ENCODE data around the gene AQP3.

The AQP3 gene

DNA sequence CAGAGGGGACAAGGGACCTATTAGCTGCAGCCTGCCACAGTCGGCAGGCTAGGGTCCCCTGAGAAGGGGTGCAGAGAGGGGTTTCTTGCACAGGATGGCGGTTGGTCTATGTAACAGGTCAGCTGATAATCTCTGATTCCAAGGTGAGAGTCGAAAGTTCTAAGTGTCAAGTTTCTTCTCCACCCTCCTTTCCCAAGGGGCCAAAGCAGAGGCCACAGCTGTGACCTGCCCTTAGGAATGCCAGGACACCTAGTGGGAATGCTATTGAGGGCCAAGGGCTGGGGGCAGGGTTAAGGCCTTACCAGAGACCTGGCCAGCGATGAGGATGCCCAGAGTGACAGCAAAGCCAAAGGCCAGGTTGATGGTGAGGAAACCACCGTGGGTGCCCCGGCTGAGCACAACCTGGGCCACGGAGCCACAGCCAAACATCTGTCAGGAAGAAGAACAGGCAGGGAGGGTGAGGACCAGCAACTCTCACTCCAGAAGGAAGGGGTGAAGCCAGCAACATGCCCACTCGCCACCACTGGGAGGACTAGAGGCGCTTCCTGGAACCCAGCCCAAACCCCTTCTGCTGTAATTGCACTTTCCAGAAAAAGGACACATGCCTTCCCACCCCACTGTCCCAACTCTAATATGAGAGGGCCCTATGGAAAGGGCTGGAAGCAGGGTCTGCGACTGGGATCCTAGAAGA lies 3.8 kb downstream of the AQP3 start:
- H3K4me2 ChIP-seq (ENCODE audit: low read length) = no peak overlapping the region
- no peaks in the 10 kb centered on the region for H3K79me1 ChIP-seq (ENCODE audit: low read length)
- H4K12ac ChIP-seq (ENCODE audit: low read depth, low read length) = no peak overlapping the region
- H3K18ac ChIP-seq (ENCODE audit: low read length) = no peak overlapping the region
- no peaks in the 10 kb centered on the region for H3K9me3 ChIP-seq (ENCODE audit: insufficient read depth, low read depth, low read length)
- H3K14ac ChIP-seq (ENCODE audit: low read length) = no peak overlapping the region
- peaks cover 14 to 20% of the 10 kb centered on the region in 2 experiments for H3K4me1 ChIP-seq (ENCODE audit: control insufficient read depth in 1 of 2, insufficient read depth in 2 of 2, low read length in 2 of 2)
- peaks cover 4% of the 10 kb centered on the region for H3K27me3 ChIP-seq (ENCODE audit: insufficient read depth, low read length)
- H3K36me3 ChIP-seq (ENCODE audit: control insufficient read depth in 1 of 2, insufficient read depth in 2 of 2, low read length in 2 of 2) = no peaks in the 10 kb centered on the region
- no peak overlapping the region for H3K4ac ChIP-seq (ENCODE audit: low read depth, low read length)
- H2BK12ac ChIP-seq (ENCODE audit: low read length) = no peak overlapping the region
- H3K79me2 ChIP-seq (ENCODE audit: control insufficient read depth, insufficient read depth, low read length, poor library complexity) = no peaks in the 10 kb centered on the region
- no peak overlapping the region for H2BK5ac ChIP-seq (ENCODE audit: low read depth, low read length, poor library complexity)
- no peak overlapping the region for H2AK5ac ChIP-seq (ENCODE audit: low read length)
- no peak overlapping the region for H3K27ac ChIP-seq (ENCODE audit: low read depth, low read length)
- H2AFZ ChIP-seq (ENCODE audit: insufficient read depth, low read length, poor library complexity) = no peak overlapping the region
- H4K8ac ChIP-seq (ENCODE audit: low read depth, low read length) = no peak overlapping the region
- DNase-seq = no peak
- no peak overlapping the region for H4K91ac ChIP-seq (ENCODE audit: low read depth, low read length)
- H2BK120ac ChIP-seq (ENCODE audit: insufficient read depth, low read length, poor library complexity) = no peak overlapping the region
- no CpG with 5 or more reads among the region's 10 CpGs for WGBS (ENCODE audit: extremely low coverage, insufficient coverage, insufficient read length)
- no peak overlapping the region for H3K9ac ChIP-seq (ENCODE audit: low read length)
- no peak overlapping the region for H3K23ac ChIP-seq (ENCODE audit: low read length)
- no peak overlapping the region for H3K4me3 ChIP-seq (ENCODE audit: low read depth, low read length)

DNA sequence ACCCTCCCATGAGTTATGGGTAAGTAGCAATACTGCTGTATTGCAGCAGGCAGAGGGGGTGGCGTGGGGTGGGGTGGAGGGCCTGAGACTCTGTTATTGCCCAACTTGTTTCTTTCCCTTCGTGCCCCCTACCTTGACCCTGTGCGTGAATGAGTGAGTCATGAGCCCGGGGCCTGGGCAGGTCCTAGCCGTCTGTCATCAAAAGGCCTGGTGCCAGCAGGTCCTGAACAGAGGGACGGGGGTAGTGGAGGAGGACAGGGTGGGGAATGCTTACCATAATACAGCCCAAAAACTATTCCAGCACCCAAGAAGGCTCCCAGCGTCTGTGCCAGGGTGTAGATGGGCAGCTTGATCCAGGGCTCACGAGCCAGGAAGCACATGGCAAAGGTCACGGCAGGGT lies 4.3 kb downstream of the AQP3 start:
- H3K9ac ChIP-seq (ENCODE audit: low read length) = no peak overlapping the region
- no peaks in the 10 kb centered on the region for H3K36me3 ChIP-seq (ENCODE audit: control insufficient read depth in 1 of 2, insufficient read depth in 2 of 2, low read length in 2 of 2)
- H3K9me3 ChIP-seq (ENCODE audit: insufficient read depth, low read depth, low read length) = no peaks in the 10 kb centered on the region
- no peak overlapping the region for H3K4ac ChIP-seq (ENCODE audit: low read depth, low read length)
- no peak overlapping the region for H4K91ac ChIP-seq (ENCODE audit: low read depth, low read length)
- H2AFZ ChIP-seq (ENCODE audit: insufficient read depth, low read length, poor library complexity) = no peak overlapping the region
- no peak overlapping the region for H3K27ac ChIP-seq (ENCODE audit: low read depth, low read length)
- H3K79me2 ChIP-seq (ENCODE audit: control insufficient read depth, insufficient read depth, low read length, poor library complexity) = no peaks in the 10 kb centered on the region
- no peak overlapping the region for H3K4me2 ChIP-seq (ENCODE audit: low read length)
- H2BK5ac ChIP-seq (ENCODE audit: low read depth, low read length, poor library complexity) = no peak overlapping the region
- H3K79me1 ChIP-seq (ENCODE audit: low read length) = no peaks in the 10 kb centered on the region
- H3K14ac ChIP-seq (ENCODE audit: low read length) = no peak overlapping the region
- H3K27me3 ChIP-seq (ENCODE audit: insufficient read depth, low read length) = peaks cover 3% of the 10 kb centered on the region
- no peak overlapping the region for H2AK5ac ChIP-seq (ENCODE audit: low read length)
- WGBS (ENCODE audit: extremely low coverage, insufficient coverage, insufficient read length) = no CpG with 5 or more reads among the region's 9 CpGs
- H4K12ac ChIP-seq (ENCODE audit: low read depth, low read length) = no peak overlapping the region
- no peak overlapping the region for H3K18ac ChIP-seq (ENCODE audit: low read length)
- no peak overlapping the region for H4K8ac ChIP-seq (ENCODE audit: low read depth, low read length)
- peak; percentile 55 to 66 for DNase-seq
- H3K4me3 ChIP-seq (ENCODE audit: low read depth, low read length) = no peak overlapping the region
- no peak overlapping the region for H2BK12ac ChIP-seq (ENCODE audit: low read length)
- H3K4me1 ChIP-seq (ENCODE audit: control insufficient read depth in 1 of 2, insufficient read depth in 2 of 2, low read length in 2 of 2) = peaks cover 14 to 20% of the 10 kb centered on the region in 2 experiments
- H3K23ac ChIP-seq (ENCODE audit: low read length) = no peak overlapping the region
- no peak overlapping the region for H2BK120ac ChIP-seq (ENCODE audit: insufficient read depth, low read length, poor library complexity)

DNA sequence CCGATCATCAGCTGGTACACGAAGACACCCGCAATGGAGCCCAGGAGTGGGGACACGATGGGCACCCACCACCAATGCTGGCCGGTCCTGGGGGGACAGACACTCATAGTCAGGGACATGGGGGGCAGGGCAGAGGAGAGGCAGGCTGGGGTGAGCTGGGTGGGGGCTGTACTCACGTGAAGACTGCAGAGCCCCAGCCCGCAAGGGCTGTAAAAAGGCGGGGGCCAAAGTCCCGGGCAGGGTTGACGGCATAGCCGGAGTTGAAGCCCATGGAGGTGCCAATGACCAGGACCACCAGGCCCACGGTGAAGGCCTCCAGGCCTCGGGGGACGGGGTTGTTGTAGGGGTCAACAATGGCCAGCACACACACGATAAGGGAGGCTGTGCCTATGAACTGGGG lies 5.3 kb downstream of the AQP3 start:
- H4K12ac ChIP-seq (ENCODE audit: low read depth, low read length) = no peak overlapping the region
- no peaks in the 10 kb centered on the region for H3K79me2 ChIP-seq (ENCODE audit: control insufficient read depth, insufficient read depth, low read length, poor library complexity)
- H3K18ac ChIP-seq (ENCODE audit: low read length) = no peak overlapping the region
- WGBS (ENCODE audit: extremely low coverage, insufficient coverage, insufficient read length) = no CpG with 5 or more reads among the region's 15 CpGs
- H3K14ac ChIP-seq (ENCODE audit: low read length) = no peak overlapping the region
- DNase-seq = no peak
- no peak overlapping the region for H4K8ac ChIP-seq (ENCODE audit: low read depth, low read length)
- H3K27ac ChIP-seq (ENCODE audit: low read depth, low read length) = no peak overlapping the region
- no peaks in the 10 kb centered on the region for H3K79me1 ChIP-seq (ENCODE audit: low read length)
- H3K4ac ChIP-seq (ENCODE audit: low read depth, low read length) = no peak overlapping the region
- H3K36me3 ChIP-seq (ENCODE audit: control insufficient read depth in 1 of 2, insufficient read depth in 2 of 2, low read length in 2 of 2) = no peaks in the 10 kb centered on the region
- no peaks in the 10 kb centered on the region for H3K9me3 ChIP-seq (ENCODE audit: insufficient read depth, low read depth, low read length)
- no peak overlapping the region for H2AFZ ChIP-seq (ENCODE audit: insufficient read depth, low read length, poor library complexity)
- H3K23ac ChIP-seq (ENCODE audit: low read length) = no peak overlapping the region
- H3K4me2 ChIP-seq (ENCODE audit: low read length) = no peak overlapping the region
- peak overlapping the region; percentile 13 for H4K91ac ChIP-seq (ENCODE audit: low read depth, low read length)
- no peak overlapping the region for H2BK5ac ChIP-seq (ENCODE audit: low read depth, low read length, poor library complexity)
- H2AK5ac ChIP-seq (ENCODE audit: low read length) = peak overlapping the region; percentile 15
- no peak overlapping the region for H3K4me3 ChIP-seq (ENCODE audit: low read depth, low read length)
- H2BK120ac ChIP-seq (ENCODE audit: insufficient read depth, low read length, poor library complexity) = no peak overlapping the region
- no peak overlapping the region for H2BK12ac ChIP-seq (ENCODE audit: low read length)
- H3K27me3 ChIP-seq (ENCODE audit: insufficient read depth, low read length) = no peaks in the 10 kb centered on the region
- peaks cover 12 to 18% of the 10 kb centered on the region in 2 experiments for H3K4me1 ChIP-seq (ENCODE audit: control insufficient read depth in 1 of 2, insufficient read depth in 2 of 2, low read length in 2 of 2)
- H3K9ac ChIP-seq (ENCODE audit: low read length) = no peak overlapping the region

DNA sequence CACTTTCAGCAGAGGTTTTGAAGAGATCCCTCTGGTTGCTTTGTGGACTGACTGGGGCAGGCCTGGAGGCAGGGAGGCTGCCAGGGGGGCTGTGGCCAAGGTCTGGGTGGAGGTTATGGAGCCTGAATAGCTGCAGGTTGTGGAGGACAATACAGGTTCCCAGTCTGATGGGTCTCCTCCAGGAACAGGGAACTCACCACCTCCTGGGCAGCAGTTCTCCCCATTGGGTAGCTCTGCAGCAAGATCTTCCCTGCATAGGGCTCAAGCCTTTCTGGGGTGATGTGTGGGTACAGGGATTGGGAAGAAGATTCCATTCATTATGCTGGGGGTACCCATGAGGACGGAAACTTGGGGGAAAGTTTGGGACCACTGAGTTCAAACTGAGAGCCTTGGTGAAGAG lies 6.8 kb downstream of the AQP3 start:
- Histone ChIP-seq H4K8ac (ENCODE audit: low read depth, low read length) (no peak overlapping the region), H3K14ac (ENCODE audit: low read length) (no peak overlapping the region), H2AFZ (ENCODE audit: insufficient read depth, low read length, poor library complexity) (no peak overlapping the region), H2BK12ac (ENCODE audit: low read length) (no peak overlapping the region), H3K23ac (ENCODE audit: low read length) (no peak overlapping the region), H3K36me3 (ENCODE audit: control insufficient read depth in 1 of 2, insufficient read depth in 2 of 2, low read length in 2 of 2) (no peaks in the 10 kb centered on the region), H3K4me2 (ENCODE audit: low read length) (no peak overlapping the region), H2AK5ac (ENCODE audit: low read length) (no peak overlapping the region), H3K9ac (ENCODE audit: low read length) (no peak overlapping the region), H3K4me1 (ENCODE audit: control insufficient read depth in 1 of 2, insufficient read depth in 2 of 2, low read length in 2 of 2) (peaks cover 22 to 23% of the 10 kb centered on the region in 2 experiments), H4K91ac (ENCODE audit: low read depth, low read length) (no peak overlapping the region), H3K27ac (ENCODE audit: low read depth, low read length) (no peak overlapping the region), H3K27me3 (ENCODE audit: insufficient read depth, low read length) (no peaks in the 10 kb centered on the region), H3K9me3 (ENCODE audit: insufficient read depth, low read depth, low read length) (no peaks in the 10 kb centered on the region), H3K79me1 (ENCODE audit: low read length) (no peaks in the 10 kb centered on the region), H2BK5ac (ENCODE audit: low read depth, low read length, poor library complexity) (no peak overlapping the region), H2BK120ac (ENCODE audit: insufficient read depth, low read length, poor library complexity) (no peak overlapping the region), H3K18ac (ENCODE audit: low read length) (no peak overlapping the region), H3K4ac (ENCODE audit: low read depth, low read length) (no peak overlapping the region), H4K12ac (ENCODE audit: low read depth, low read length) (no peak overlapping the region), H3K79me2 (ENCODE audit: control insufficient read depth, insufficient read depth, low read length, poor library complexity) (no peaks in the 10 kb centered on the region), H3K4me3 (ENCODE audit: low read depth, low read length) (no peak overlapping the region)
- DNase-seq = no peak
- no CpG with 5 or more reads among the region's 1 CpG for WGBS (ENCODE audit: extremely low coverage, insufficient coverage, insufficient read length)

Measured in trophoblast cell (in vitro differentiated cells and primary cell).